HepG2 (cell line): ENCODE data around the gene DEFB124. TPM values are rescaled to one million over a fixed set of nuclear protein-coding genes. Genes with fewer than 3 reads are reported as not detected.

Experiments
- BORCS8-MEF2B ChIP-seq: sonication (generic); formaldehyde crosslinking; IDR thresholded peaks from 2 replicates; pipeline ENCODE4 v1.8.0; 2022; ENCODE audit warnings: mild to moderate bottlenecking, missing genetic modification reagents
- MLX ChIP-seq: IDR thresholded peaks from 2 replicates; pipeline ENCODE4 v1.6.1; 2016
- RFXAP ChIP-seq: sonication (generic); formaldehyde crosslinking; IDR thresholded peaks from 2 replicates; pipeline ENCODE4 v1.4.0; 2020; ENCODE audit warnings: missing genetic modification reagents, borderline replicate concordance
- ZNF572 ChIP-seq: sonication (generic); formaldehyde crosslinking; IDR thresholded peaks from 2 replicates; pipeline ENCODE4 v1.5.1; 2020; ENCODE audit warnings: mild to moderate bottlenecking, missing genetic modification reagents
- ZNF737 ChIP-seq: sonication (generic); formaldehyde crosslinking; IDR thresholded peaks from 2 replicates; pipeline ENCODE4 v1.5.0; 2020; ENCODE audit warnings: missing genetic modification reagents, mild to moderate bottlenecking, borderline replicate concordance
- polyA plus RNA-seq, 8 experiments: library from polyadenylated mRNA; depleted of rRNA in 3 of 8; stranded (reverse) in 7 of 8; unstranded in 1 of 8; fragments of >200 nt; fragmentation: Illumina TruSeq in 4 of 8; extraction: Trizol in 4 of 8; gene quantifications; 2 replicates each; pipeline versions ENCODE4 v1.2.1 to v1.2.3, GENCODE V29; 2011 to 2016; ENCODE audit warnings: low read depth in 4 of 8, missing spikeins in 1 of 8, mixed read lengths in 1 of 8; ENCODE audit not compliant: insufficient read depth in 1 of 8
- total RNA-seq, 5 experiments: library from RNA; depleted of rRNA; stranded (reverse); fragments of >200 nt; fragmentation: Illumina TruSeq; extraction: Trizol; gene quantifications; 2 replicates each; pipeline ENCODE4 v1.2.3, GENCODE V29; 2016; ENCODE audit warnings: low read depth in 1 of 5
- TF ChIP-seq, protein P1 (sequence below): sonication (generic); formaldehyde crosslinking; IDR thresholded peaks from 2 replicates; pipeline ENCODE4 v1.4.0; 2020; ENCODE audit warnings: missing genetic modification reagents, borderline replicate concordance
- TF ChIP-seq, protein P2 (sequence below): sonication (generic); formaldehyde crosslinking; IDR thresholded peaks from 2 replicates; pipeline ENCODE4 v1.8.0; 2022; ENCODE audit warnings: missing genetic modification reagents, mild to moderate bottlenecking, borderline replicate concordance

The DEFB124 gene
- total and polyA plus RNA-seq, 2 of the 13 experiments (the other 11 are each of a cell fraction or from before 2014, with no cell fraction given), result not detected

GRCh38 chr20:31476643-31477215 lies 1.8 kb upstream of the DEFB124 start (continued):
- TF ChIP-seq, protein P1, sequence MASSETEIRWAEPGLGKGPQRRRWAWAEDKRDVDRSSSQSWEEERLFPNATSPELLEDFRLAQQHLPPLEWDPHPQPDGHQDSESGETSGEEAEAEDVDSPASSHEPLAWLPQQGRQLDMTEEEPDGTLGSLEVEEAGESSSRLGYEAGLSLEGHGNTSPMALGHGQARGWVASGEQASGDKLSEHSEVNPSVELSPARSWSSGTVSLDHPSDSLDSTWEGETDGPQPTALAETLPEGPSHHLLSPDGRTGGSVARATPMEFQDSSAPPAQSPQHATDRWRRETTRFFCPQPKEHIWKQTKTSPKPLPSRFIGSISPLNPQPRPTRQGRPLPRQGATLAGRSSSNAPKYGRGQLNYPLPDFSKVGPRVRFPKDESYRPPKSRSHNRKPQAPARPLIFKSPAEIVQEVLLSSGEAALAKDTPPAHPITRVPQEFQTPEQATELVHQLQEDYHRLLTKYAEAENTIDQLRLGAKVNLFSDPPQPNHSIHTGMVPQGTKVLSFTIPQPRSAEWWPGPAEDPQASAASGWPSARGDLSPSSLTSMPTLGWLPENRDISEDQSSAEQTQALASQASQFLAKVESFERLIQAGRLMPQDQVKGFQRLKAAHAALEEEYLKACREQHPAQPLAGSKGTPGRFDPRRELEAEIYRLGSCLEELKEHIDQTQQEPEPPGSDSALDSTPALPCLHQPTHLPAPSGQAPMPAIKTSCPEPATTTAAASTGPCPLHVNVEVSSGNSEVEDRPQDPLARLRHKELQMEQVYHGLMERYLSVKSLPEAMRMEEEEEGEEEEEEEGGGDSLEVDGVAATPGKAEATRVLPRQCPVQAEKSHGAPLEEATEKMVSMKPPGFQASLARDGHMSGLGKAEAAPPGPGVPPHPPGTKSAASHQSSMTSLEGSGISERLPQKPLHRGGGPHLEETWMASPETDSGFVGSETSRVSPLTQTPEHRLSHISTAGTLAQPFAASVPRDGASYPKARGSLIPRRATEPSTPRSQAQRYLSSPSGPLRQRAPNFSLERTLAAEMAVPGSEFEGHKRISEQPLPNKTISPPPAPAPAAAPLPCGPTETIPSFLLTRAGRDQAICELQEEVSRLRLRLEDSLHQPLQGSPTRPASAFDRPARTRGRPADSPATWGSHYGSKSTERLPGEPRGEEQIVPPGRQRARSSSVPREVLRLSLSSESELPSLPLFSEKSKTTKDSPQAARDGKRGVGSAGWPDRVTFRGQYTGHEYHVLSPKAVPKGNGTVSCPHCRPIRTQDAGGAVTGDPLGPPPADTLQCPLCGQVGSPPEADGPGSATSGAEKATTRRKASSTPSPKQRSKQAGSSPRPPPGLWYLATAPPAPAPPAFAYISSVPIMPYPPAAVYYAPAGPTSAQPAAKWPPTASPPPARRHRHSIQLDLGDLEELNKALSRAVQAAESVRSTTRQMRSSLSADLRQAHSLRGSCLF (CRISPR knock-in tag), result no peak
- TF ChIP-seq, protein P2, sequence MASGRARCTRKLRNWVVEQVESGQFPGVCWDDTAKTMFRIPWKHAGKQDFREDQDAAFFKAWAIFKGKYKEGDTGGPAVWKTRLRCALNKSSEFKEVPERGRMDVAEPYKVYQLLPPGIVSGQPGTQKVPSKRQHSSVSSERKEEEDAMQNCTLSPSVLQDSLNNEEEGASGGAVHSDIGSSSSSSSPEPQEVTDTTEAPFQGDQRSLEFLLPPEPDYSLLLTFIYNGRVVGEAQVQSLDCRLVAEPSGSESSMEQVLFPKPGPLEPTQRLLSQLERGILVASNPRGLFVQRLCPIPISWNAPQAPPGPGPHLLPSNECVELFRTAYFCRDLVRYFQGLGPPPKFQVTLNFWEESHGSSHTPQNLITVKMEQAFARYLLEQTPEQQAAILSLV, result no peak
- TF ChIP-seq ZNF572 (no peak), MLX (CRISPR knock-in tag) (no peak), BORCS8-MEF2B (CRISPR knock-in tag) (no peak), ZNF737 (CRISPR knock-in tag) (no peak), RFXAP (CRISPR knock-in tag) (no peak)
- TF ChIP-seq, all 625 proteins: peak for 0
